Transverse colon (tissue), 4 donors: ENCODE measurements around the gene VPS35L. TPM values are rescaled to one million over a fixed set of nuclear protein-coding genes. Genes with fewer than 3 reads are reported as not detected.
"Not testable (repeated sequence)": the region's sequence is repeated elsewhere in the genome, so short reads cannot be mapped to it uniquely, and the experiment has no call there.

Experiments
- DNase-seq: peaks from one replicate; pipeline ENCODE4 v3.0.0-alpha.2; 2019
- H3K27ac ChIP-seq, 4 donors: fragments of 200-600 bp; sonication (generic); 2 replicates each; pipeline ENCODE4 v1.5.1; 2016 to 2018; ENCODE audit warnings: inconsistent platforms in 4 of 4
- H3K27me3 ChIP-seq: fragments of 200-600 bp; sonication (generic); 2 replicates; pipeline ENCODE4 v1.5.1; 2017; ENCODE audit warnings: inconsistent platforms
- H3K36me3 ChIP-seq, 4 donors: fragments of 200-600 bp; sonication (generic); 2 replicates each; pipeline ENCODE4 v1.5.1; 2017 to 2019; ENCODE audit warnings: inconsistent platforms in 4 of 4
- H3K4me1 ChIP-seq, 4 donors: fragments of 200-600 bp; sonication (generic); 2 replicates each; pipeline ENCODE4 v1.5.1; 2017 to 2020; ENCODE audit warnings: inconsistent platforms in 4 of 4
- H3K4me3 ChIP-seq, 4 donors: fragments of 200-600 bp; sonication (generic); 1 replicate in 1 of 4; 2 replicates in 3 of 4; pipeline versions ENCODE4 v1.5.1 to v1.6.1; 2017 to 2019; ENCODE audit warnings: inconsistent platforms in 4 of 4
- H3K9me3 ChIP-seq, 2 donors: fragments of 200-600 bp; sonication (generic); 2 replicates each; pipeline ENCODE4 v1.5.1; 2017 to 2019; ENCODE audit warnings: inconsistent platforms in 2 of 2
- CTCF ChIP-seq, 5 experiments: fragments of 200-600 bp in 3 of 5; fragments of 450-650 bp in 2 of 5; sonication (generic) in 3 of 5; IDR thresholded peaks; 1 replicate in 2 of 5; 2 replicates in 3 of 5; pipeline ENCODE4 v1.5.1; 2016 to 2017; ENCODE audit warnings: antibody characterized with exemption in 5 of 5, inconsistent platforms in 3 of 5, mild to moderate bottlenecking in 2 of 5, moderate library complexity in 1 of 5
- EP300 ChIP-seq: sonication (generic); formaldehyde crosslinking; IDR thresholded peaks from one replicate; pipeline ENCODE4 v1.6.1; 2017; ENCODE audit warnings: antibody characterized with exemption, low read depth
- POLR2A ChIP-seq: fragments of 450-650 bp; IDR thresholded peaks from one replicate; pipeline ENCODE4 v1.6.1; 2016; ENCODE audit warnings: antibody characterized with exemption, mild to moderate bottlenecking, moderate library complexity
- POLR2AphosphoS5 ChIP-seq, 3 donors: sonication (generic); formaldehyde crosslinking; IDR thresholded peaks; one replicate each; pipeline ENCODE4 v1.6.1; 2016; ENCODE audit warnings: antibody characterized with exemption in 3 of 3
- WGBS, 2 donors: methylation state at CpG; one replicate each; pipeline ENCODE4 v1.1.5; 2018; ENCODE audit warnings: low coverage in 1 of 2; 5-methylcytosine and 5-hydroxymethylcytosine counted together
- in situ Hi-C, 4 donors: fragments of 200-750 bp; cut with MboI; loops; one replicate each; pipeline versions ENCODE4 v1.15.0 to v1.15.1; 2017; ENCODE audit warnings: low sequenced_read_pairs in 3 of 4, low pct_ligation_motif_present in 1 of 4, low pct_unique_long_range_greater_than_20kb in 1 of 4
- intact Hi-C: fragments of 100-400 bp; cut with DNase I; formaldehyde crosslinking; loops from one replicate; pipeline ENCODE4 v1.15.1; 2023; ENCODE audit warnings: low total_unique reads
- total RNA-seq, 4 donors: library from RNA; depleted of rRNA; stranded (reverse); fragments of >200 nt; gene quantifications; one replicate each; pipeline ENCODE4 v1.1.0, GENCODE V29; 2016

Gene VPS35L
- total RNA-seq, 4 donors from 2014 or later, result 40.0 to 89.8 (median 51.5) TPM

GRCh38 chr16:19664166-19664565, 108.7 kb downstream of the VPS35L start:
- peaks cover 0 to 7% (median 0%) of the 10 kb centered on the region in 4 donors for H3K4me1 ChIP-seq
- intact Hi-C loops, result no loop called here
- WGBS, 2 donors, result 96 to 98% methylated on average over 6 of the region's 6 CpGs
- H3K27me3 ChIP-seq, result no peaks in the 10 kb centered on the region
- H3K9me3 ChIP-seq, result no peaks in the 10 kb centered on the region
- TF ChIP-seq CTCF (IDR thresholded peaks at IDR 0.05), result no peak
- TF ChIP-seq POLR2A, result no peak
- no peak for TF ChIP-seq POLR2AphosphoS5 (IDR thresholded peaks at IDR 0.05)
- TF ChIP-seq EP300, result no peak
- H3K27ac ChIP-seq, result no peak overlapping the region
- in situ Hi-C loops, result no loop called here
- DNase-seq, result no peak
- H3K4me3 ChIP-seq, result no peak overlapping the region
- H3K36me3 ChIP-seq, result peaks cover 0 to 11% (median 3%) of the 10 kb centered on the region in 4 donors

- intact Hi-C loops, in situ Hi-C loops, H3K27me3 ChIP-seq, H3K27ac ChIP-seq, H3K9me3 ChIP-seq, H3K4me3 ChIP-seq, DNase-seq, H3K4me1 ChIP-seq: not testable (repeated sequence)
- peaks cover 0 to 22% (median 6%) of the 10 kb centered on the region in 4 donors for H3K36me3 ChIP-seq
- WGBS, 2 donors, result 95 to 100% methylated on average over 3 of the region's 3 CpGs
Observed at GRCh38 chr16:19665313-19665712, 109.8 kb downstream of the VPS35L start.

- no peak for DNase-seq
- H3K27ac ChIP-seq, result no peak overlapping the region
- intact Hi-C loops, result no loop called here
- no peak for TF ChIP-seq EP300
- TF ChIP-seq POLR2A, result no peak
- TF ChIP-seq POLR2AphosphoS5 (IDR thresholded peaks at IDR 0.05), result no peak
- no peak for TF ChIP-seq CTCF (IDR thresholded peaks at IDR 0.05)
- no peak overlapping the region for H3K4me3 ChIP-seq
- 51 to 53% methylated on average over 3 of the region's 3 CpGs for WGBS, 2 donors
- peaks cover 0 to 7% (median 0%) of the 10 kb centered on the region in 4 donors for H3K4me1 ChIP-seq
- peaks cover 0 to 26% (median 6%) of the 10 kb centered on the region in 4 donors for H3K36me3 ChIP-seq
- no peaks in the 10 kb centered on the region for H3K27me3 ChIP-seq
- in situ Hi-C loops, result no loop called here
- H3K9me3 ChIP-seq, result no peaks in the 10 kb centered on the region
Observed at GRCh38 chr16:19666477-19666876, 111.0 kb downstream of the VPS35L start.

- H3K27me3 ChIP-seq, result no peaks in the 10 kb centered on the region
- TF ChIP-seq EP300, result no peak
- TF ChIP-seq POLR2A, result no peak
- no peak for TF ChIP-seq POLR2AphosphoS5 (IDR thresholded peaks at IDR 0.05)
- TF ChIP-seq CTCF (IDR thresholded peaks at IDR 0.05), result no peak
- H3K4me1 ChIP-seq, result no peaks in the 10 kb centered on the region
- in situ Hi-C loops (no loop called here), intact Hi-C loops (no loop called here)
- H3K36me3 ChIP-seq, result peaks cover 0 to 30% (median 4%) of the 10 kb centered on the region in 4 donors
- no peak for DNase-seq
- H3K9me3 ChIP-seq, result no peaks in the 10 kb centered on the region
- WGBS, 2 donors, result 98 to 100% methylated on average over 3 to 4 of the region's 4 CpGs
- H3K4me3 ChIP-seq, result no peak overlapping the region
- no peak overlapping the region for H3K27ac ChIP-seq
Observed at GRCh38 chr16:19672378-19672777, 116.9 kb downstream of the VPS35L start.

- intact Hi-C loops, result no loop called here
- TF ChIP-seq POLR2AphosphoS5 (IDR thresholded peaks at IDR 0.05) (no peak), CTCF (IDR thresholded peaks at IDR 0.05) (no peak), POLR2A (no peak), EP300 (no peak)
- no peak for DNase-seq
- WGBS, 2 donors, result 96 to 100% methylated on average over 4 to 5 of the region's 5 CpGs
- Histone ChIP-seq H3K4me3 (no peak overlapping the region), H3K9me3 (no peaks in the 10 kb centered on the region), H3K27me3 (no peaks in the 10 kb centered on the region), H3K4me1 (no peaks in the 10 kb centered on the region), H3K36me3 (peaks cover 0 to 20% (median 1%) of the 10 kb centered on the region in 4 donors), H3K27ac (no peak overlapping the region)
- in situ Hi-C loops, result no loop called here
Observed at GRCh38 chr16:19674485-19674884, 119.0 kb downstream of the VPS35L start.
